ENCODE measurements around the gene NACC1.

DNA sequence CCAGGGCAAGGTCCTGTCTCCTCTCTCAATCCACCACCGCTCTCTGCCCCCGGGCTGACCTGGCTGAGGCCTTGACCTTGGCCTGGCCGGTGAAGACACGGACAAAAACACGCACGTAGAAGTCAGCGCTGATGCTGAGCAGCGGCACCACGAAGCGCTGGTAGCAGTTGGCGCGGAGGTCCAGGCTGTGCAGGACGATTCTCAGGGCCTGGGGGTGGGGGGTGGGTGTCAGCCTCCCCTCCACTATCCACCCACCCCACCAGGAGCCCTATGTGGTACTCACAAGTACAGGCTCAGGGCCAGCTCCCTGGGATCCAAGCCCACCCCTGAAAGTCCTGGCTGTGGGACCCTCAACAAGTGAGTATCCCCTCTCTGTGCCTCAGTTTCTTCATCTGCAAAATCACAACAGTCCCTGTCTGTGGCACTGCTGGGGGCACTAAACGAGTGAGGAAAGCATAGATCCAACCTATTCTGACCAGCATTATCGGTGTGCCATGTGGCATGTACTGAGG is 7.9 kb upstream of the NACC1 start:
- TF ChIP-seq ZNF384 (IDR thresholded peaks at IDR 0.05), result no peak
- TF ChIP-seq NFRKB (IDR thresholded peaks at IDR 0.05), result no peak
- no peak for TF ChIP-seq HDGF (IDR thresholded peaks at IDR 0.05; ENCODE audit: borderline replicate concordance)
- TF ChIP-seq SUZ12 (IDR thresholded peaks at IDR 0.05), result no peak
- TF ChIP-seq, protein P1, sequence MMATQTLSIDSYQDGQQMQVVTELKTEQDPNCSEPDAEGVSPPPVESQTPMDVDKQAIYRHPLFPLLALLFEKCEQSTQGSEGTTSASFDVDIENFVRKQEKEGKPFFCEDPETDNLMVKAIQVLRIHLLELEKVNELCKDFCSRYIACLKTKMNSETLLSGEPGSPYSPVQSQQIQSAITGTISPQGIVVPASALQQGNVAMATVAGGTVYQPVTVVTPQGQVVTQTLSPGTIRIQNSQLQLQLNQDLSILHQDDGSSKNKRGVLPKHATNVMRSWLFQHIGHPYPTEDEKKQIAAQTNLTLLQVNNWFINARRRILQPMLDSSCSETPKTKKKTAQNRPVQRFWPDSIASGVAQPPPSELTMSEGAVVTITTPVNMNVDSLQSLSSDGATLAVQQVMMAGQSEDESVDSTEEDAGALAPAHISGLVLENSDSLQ (IDR thresholded peaks at IDR 0.05), result no peak
- TF ChIP-seq SP1 (IDR thresholded peaks at IDR 0.05), result no peak

All from HEK293T (cell line).